Measurements from ENCODE around the gene MYMX.

MYMX gene

GRCh38 chr6:44261581-44261980 is 44.9 kb downstream of the MYMX start:
- H3K4me2 ChIP-seq (ENCODE audit: low read length), result peak overlapping the region; percentile 99
- H3K9ac ChIP-seq (ENCODE audit: low read length), result peak overlapping the region; percentile 99

GRCh38 chr6:44262467-44263353 is 46.0 kb downstream of the MYMX start:
- Histone ChIP-seq H3K9ac (ENCODE audit: low read length) (peak overlapping the region; percentile 99), H3K4me2 (ENCODE audit: low read length) (peak overlapping the region; percentile 99), H3K27ac (ENCODE audit: low read length) (peak overlapping the region; percentile 94)

More at GRCh38 chr6:44261581-44261980, 44.9 kb downstream of the MYMX start:
- Histone ChIP-seq H3K36me3 (replicated peaks; ENCODE audit: low read depth, low read length) (peaks cover 68% of the 10 kb centered on the region), H3K4me3 (ENCODE audit: low read length) (peak overlapping the region; percentile 84), H4K20me1 (ENCODE audit: insufficient read depth, low read length) (peaks cover 23% of the 10 kb centered on the region), H3K4me1 (ENCODE audit: low read length) (peaks cover 66% of the 10 kb centered on the region), H3K9me3 (ENCODE audit: insufficient read depth, low read length) (no peaks in the 10 kb centered on the region), H3K79me2 (ENCODE audit: low read length) (peaks cover 78% of the 10 kb centered on the region), H3K27me3 (ENCODE audit: low read depth, low read length) (no peaks in the 10 kb centered on the region), H2AFZ (ENCODE audit: low read depth, low read length) (no peak overlapping the region), H3K27ac (ENCODE audit: low read length) (peak overlapping the region; percentile 94)
- no peak for TF ChIP-seq EZH2phosphoT487 (IDR thresholded peaks at IDR 0.05; ENCODE audit: low read depth)
- TF ChIP-seq CTCF (IDR thresholded peaks at IDR 0.05; ENCODE audit: low read depth, low read length), result no peak

GRCh38 chr6:44263354-44264100 is 46.8 kb downstream of the MYMX start:
- Histone ChIP-seq H3K27ac (ENCODE audit: low read length) (peak overlapping the region; percentile 94), H3K27me3 (ENCODE audit: low read depth, low read length) (no peaks in the 10 kb centered on the region), H3K4me1 (ENCODE audit: low read length) (peaks cover 72% of the 10 kb centered on the region), H3K4me2 (ENCODE audit: low read length) (peak overlapping the region; percentile 99), H3K9me3 (ENCODE audit: insufficient read depth, low read length) (no peaks in the 10 kb centered on the region), H3K9ac (ENCODE audit: low read length) (peak overlapping the region; percentile 99), H3K36me3 (replicated peaks; ENCODE audit: low read depth, low read length) (peaks cover 62% of the 10 kb centered on the region), H2AFZ (ENCODE audit: low read depth, low read length) (no peak overlapping the region), H4K20me1 (ENCODE audit: insufficient read depth, low read length) (peaks cover 23% of the 10 kb centered on the region), H3K4me3 (ENCODE audit: low read length) (peak overlapping the region; percentile 84), H3K79me2 (ENCODE audit: low read length) (peaks cover 69% of the 10 kb centered on the region)
- TF ChIP-seq EZH2phosphoT487 (IDR thresholded peaks at IDR 0.05; ENCODE audit: low read depth) (no peak), CTCF (IDR thresholded peaks at IDR 0.05; ENCODE audit: low read depth, low read length) (no peak)

More at GRCh38 chr6:44262467-44263353, 46.0 kb downstream of the MYMX start:
- peak overlapping the region; percentile 84 for H3K4me3 ChIP-seq (ENCODE audit: low read length)
- peaks cover 71% of the 10 kb centered on the region for H3K79me2 ChIP-seq (ENCODE audit: low read length)
- peaks cover 23% of the 10 kb centered on the region for H4K20me1 ChIP-seq (ENCODE audit: insufficient read depth, low read length)
- no peaks in the 10 kb centered on the region for H3K9me3 ChIP-seq (ENCODE audit: insufficient read depth, low read length)
- no peaks in the 10 kb centered on the region for H3K27me3 ChIP-seq (ENCODE audit: low read depth, low read length)
- peaks cover 68% of the 10 kb centered on the region for H3K36me3 ChIP-seq (replicated peaks; ENCODE audit: low read depth, low read length)
- no peak for TF ChIP-seq CTCF (IDR thresholded peaks at IDR 0.05; ENCODE audit: low read depth, low read length)
- no peak for TF ChIP-seq EZH2phosphoT487 (IDR thresholded peaks at IDR 0.05; ENCODE audit: low read depth)
- H3K4me1 ChIP-seq (ENCODE audit: low read length), result peaks cover 72% of the 10 kb centered on the region
- no peak overlapping the region for H2AFZ ChIP-seq (ENCODE audit: low read depth, low read length)
